HTR-8/SVneo (cell line): Measurements from ENCODE around the gene VNN1.
A peak's percentile ranks its signal among the peaks of the same experiment; 100 is the strongest.
"Not testable (repeated sequence)": the region's sequence is repeated elsewhere in the genome, so short reads cannot be mapped to it uniquely, and the experiment has no call there.

Experiments
- DNase-seq: peaks from one replicate; pipeline ENCODE4 v3.0.0; 2011; ENCODE audit warnings: low spot score, mixed read lengths; ENCODE audit not compliant: insufficient read length
- FAIRE-seq: peaks from 2 replicates; lab custom pipeline; 2011; peaks lifted over from hg19 to GRCh38; lab: Jason Lieb, UNC

The VNN1 gene

DNA sequence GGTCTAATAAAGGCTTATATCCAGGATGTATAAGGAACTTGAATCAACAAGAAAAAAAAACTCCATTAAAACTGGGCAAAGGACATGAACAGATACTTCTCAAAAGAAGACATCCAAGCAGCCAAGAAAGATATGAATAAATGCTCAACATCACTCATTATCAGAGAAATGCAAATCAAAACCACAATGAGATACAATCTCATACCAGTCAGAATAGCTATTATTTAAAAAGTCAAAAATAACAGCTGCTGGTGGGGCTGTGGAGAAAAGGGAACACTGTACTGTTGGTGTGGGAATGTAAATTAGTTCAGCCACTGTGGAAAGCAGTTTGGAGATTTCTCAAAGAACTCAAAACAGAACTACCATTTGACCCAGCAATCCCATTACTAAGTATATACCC is 34.8 kb downstream of the VNN1 start:
- DNase-seq, FAIRE-seq: not testable (repeated sequence)

DNA sequence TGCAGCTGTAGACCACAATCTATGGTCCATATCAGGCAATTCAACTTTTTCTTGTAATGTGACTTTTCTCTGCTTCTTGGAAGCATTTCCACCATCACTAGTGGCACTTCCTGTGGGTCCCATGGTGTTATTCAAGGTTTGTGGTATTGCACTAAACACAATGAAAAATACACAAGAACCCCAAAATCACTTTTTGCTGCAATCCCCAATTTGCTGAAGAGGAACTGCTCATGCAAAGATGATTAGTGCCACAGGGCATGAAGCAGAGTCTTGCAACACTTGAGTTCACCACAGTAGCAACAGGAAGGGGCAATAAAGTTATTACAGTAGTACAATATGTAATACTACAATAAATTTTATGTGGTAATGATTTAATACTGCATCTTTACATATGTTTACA is 38.1 kb downstream of the VNN1 start:
- FAIRE-seq (no peak), DNase-seq (no peak)

DNA sequence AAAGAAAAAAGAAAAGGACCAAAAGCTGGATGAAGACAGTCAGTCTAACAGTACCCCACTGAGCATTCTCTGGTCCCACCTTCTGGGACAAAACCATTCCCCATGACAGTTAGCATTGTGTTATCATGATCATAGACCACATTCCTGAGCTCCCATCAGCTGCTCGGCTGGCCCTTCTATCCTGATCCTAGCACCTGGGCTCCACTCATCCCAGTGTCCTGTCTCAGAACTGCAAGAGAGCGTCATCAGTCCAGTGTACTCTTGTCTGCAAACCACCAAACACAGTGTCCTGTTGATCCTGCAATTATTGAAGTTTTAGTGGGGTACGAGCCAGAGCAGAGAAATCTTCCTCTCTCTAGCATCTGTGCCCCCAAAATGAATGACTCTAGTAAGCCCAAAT is 38.9 kb downstream of the VNN1 start:
- FAIRE-seq (no peak), DNase-seq (no peak)

DNA sequence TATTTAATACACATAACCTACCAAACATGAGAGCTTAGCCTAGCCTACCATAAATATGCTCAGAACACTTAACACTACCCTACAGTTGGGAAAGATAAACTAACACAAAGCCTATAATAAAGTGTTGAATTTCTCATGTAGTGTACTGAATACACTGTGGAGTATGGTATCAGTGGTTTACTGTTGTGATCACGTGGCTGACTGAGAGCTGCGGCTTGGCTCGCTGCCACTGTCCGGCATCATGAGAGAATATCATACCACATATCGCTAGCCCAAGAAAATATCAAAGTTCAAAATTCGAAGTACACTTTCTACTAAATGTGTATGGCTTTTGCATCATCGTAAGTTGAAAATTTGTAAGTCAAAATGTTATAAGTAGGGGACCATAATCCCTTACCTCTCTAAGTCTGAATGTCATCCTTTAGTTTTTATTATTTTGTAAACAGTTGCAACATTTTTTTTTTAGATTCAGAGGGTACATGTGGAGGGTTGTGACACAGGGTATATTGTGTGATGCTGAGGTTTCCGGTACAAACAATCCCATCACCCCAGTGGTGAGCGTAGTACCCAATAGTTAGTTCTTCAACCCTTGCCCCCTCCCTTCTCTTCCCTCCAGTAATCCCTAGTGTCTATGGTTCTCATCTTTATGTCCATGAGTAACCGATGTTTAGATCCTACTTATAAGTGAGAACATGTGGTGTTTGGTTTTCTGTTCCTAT is 40.3 kb downstream of the VNN1 start:
- no peak for FAIRE-seq
- DNase-seq = no peak

DNA sequence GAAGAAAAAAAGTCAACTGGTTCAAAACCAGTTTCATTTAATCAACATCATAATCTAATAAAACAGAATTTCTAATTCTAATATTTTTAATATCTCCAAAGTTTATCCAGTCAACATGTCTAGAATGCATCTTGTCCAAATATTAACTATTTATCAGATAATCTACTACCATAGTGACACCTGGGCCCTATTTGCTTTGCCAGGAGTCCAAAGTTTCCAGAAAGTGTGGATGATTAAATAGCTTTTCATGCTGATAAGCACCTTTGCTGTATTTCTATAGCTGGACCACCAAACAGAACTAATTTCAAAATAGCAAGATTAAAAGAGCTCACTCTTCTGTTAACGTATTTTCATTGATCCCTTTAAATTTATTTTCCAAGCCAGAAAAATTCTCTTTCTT is 42.6 kb downstream of the VNN1 start:
- FAIRE-seq (no peak), DNase-seq (no peak)

DNA sequence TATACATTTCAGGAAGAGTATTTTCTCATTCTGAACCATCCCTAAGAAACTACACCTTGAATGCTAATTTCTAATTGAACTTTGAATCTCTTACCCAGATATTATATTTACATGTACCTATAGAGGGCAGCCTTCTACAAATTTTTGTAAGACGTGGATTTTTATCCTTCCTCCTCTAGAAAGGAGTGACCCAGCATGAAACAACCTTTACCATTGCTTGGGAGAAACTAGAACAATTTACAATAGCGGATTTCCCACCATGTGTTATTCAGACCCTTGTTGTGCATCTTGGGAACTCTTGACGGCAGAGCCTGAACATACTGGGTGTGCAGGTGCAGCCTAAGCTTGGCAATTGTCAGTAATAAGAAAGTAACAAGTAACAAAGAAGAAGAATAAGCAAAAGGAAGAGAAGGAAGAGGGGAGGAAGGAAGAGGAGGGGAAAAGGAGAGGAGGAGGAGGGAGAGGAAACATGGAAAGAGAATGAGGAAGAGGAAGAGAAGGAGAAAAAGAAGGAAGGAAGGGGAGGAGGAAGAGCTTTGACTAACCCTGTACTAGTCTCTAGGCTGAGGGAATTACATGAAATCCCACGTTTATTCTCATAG is 44.1 kb downstream of the VNN1 start:
- DNase-seq (peak; percentile 46), FAIRE-seq (no peak)

DNA sequence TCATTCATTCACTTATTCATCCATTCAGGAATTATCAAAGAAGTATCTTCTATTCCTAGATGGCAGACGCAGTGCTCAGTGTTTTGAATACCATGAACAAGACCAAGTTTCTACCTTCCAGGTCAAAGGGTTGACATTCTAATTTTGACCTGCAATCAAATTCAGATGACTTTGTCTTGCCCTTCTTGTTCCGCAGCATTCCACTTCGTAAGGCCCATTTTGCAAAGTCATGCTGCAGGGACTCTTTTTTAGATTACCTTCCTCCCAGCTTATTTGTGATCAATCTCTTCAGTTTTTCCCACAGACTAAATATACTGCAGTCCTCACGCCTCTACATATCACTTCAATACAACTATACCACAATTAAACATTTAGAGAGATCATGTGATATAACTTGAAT is 47.7 kb downstream of the VNN1 start:
- DNase-seq = no peak
- no peak for FAIRE-seq

DNA sequence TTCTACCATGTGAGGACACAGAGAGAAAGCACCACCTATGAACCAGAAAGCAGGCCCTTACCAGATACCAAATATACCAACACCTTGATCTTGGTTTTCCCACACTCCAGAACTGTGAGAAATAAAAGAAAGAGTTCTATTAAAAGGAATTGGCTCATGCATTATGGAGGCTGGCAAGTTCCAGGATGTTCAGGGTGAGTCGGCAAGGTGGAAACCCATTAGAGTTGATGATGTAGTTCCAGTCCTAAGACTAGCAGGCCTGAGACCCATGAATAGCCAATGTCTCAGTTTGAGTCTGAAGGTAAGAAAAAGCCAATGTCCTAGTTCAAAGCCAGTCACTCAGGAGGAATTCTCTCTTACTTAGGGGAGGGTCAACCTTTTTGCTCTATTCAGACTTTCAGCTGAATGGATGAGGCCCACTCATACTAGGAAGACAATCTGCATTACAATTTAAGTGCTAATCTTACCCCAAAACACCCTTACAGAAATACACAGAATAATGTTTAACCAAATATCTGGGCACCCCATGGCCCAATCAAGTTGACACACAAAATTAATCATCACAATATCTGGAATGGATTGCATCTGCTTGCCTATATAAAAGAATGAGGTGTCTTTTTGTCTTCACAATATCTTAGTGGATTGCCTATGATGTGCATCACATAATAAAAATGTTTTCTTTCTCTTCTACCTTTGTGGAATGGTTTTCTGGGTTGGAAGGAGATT is 49.4 kb downstream of the VNN1 start:
- no peak for DNase-seq
- no peak for FAIRE-seq

DNA sequence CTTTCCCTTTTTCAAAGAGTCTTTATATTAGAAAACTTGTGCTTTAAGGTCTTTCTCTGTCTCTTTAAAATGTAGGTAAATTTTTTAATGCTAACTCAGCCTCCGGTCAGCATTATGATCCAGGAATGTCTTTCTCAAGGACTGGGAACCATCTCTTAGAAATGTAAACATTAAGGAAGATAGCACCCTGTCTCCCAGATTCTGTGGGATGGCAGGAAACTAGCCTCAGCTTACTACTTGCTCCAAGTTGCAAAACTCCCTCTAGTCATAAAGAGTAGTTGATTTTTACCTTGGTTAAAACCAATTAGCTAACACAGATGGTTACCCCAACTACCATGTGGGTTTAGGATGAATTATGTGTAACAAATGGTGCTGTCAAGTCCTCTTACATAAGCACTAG is 50.2 kb downstream of the VNN1 start:
- DNase-seq (no peak), FAIRE-seq (no peak)

DNA sequence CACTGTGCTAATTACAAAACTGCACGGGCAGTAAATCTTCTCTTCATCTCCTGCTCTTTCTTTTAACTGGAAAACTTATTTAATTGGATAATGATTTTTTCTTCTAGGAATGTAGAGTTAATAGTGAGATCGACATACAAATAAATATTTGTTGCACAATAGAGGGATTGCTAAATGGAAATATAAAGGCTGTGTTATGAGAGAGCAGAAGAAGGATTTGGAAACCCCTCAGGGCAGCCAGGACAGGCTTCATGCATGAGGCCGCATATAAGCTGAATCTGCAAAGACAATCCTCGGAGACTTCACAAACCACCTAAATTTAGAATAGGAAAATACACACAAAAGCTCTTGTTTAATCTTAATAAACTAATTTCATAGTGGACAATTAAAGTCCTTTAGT is 51.9 kb downstream of the VNN1 start:
- FAIRE-seq (no peak), DNase-seq (no peak)

DNA sequence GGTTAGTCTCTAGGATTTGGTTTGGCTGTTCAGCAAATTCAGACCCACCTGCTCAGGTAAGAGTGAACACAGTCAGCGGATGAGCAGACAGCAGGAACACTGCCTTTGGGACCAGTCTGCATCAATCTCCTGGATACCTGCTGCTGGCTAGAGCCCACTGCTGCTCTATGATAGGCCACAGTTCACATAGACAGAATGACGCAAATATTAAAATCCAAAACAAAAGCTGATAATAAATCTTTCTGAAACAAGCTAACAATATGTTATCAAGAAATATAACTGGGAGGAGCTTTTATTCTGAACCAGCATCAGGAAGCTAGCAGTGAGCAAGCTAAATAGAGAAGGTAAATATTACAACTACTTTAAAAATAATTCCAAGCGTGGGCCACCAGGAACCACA is 54.8 kb downstream of the VNN1 start, which contains the start of gene TAAR1:
TAAR1 (minus strand) TSS at position 101 of the 400 bp plus-strand sequence. CDS start 13,179 bp downstream, outside the sequence.
- no peak for DNase-seq
- no peak for FAIRE-seq

DNA sequence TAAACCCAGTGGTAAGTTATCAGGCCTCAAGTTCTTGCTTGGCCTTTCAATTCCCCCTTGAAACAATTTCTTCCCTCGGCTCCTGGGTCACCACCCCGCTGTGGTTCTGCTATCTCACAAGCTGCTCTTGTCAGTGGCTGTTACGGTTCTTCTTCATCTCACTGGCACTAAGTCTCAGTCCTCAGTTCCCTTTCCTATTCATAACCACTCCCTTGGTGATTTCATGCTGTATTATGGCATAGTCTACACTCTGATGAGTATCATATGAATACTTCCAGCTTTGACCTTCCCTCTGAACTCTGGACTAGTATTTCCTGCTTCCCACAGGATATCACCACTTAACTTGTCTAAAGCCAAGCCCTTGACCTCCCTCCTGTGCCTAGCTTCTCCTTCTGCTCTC is 62.8 kb downstream of the VNN1 start:
- DNase-seq (no peak), FAIRE-seq (no peak)

DNA sequence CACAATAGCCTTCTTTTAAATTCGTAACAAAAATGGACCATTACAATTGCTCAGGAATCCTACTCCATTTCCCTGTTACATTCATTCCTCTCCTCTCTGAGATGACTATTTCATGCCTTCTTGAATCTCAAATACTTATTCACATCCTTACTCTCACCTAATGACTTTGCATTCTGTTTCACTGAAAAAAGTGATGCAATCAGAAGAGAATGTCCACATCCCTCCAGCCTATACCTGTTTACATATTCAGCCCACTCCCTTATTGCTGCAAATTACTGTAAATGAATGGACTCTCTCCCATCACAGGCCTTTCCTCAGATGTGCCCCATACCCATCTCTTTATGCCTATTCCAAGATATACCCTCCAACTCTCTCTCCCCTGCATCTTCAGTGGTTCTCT is 63.4 kb downstream of the VNN1 start:
- FAIRE-seq (no peak), DNase-seq (no peak)

DNA sequence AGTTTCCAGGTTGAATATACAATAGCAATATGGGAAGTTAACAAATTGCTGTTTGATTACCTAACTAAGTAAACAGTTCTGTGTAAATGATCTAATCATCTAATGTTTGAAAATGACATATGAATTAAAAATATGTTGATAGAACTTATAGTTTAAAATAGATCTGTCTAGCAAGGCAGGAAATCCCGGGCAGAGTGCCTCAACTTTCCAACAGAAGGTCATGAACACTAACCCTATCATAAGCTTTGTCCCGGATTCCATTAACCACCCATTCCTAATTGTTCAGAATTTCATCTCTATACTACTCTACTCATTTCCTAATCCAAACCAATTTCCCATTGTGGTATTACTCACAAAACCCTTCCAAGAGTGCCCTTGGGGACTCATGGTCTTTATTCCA is 65.0 kb downstream of the VNN1 start:
- no peak for DNase-seq
- no peak for FAIRE-seq

DNA sequence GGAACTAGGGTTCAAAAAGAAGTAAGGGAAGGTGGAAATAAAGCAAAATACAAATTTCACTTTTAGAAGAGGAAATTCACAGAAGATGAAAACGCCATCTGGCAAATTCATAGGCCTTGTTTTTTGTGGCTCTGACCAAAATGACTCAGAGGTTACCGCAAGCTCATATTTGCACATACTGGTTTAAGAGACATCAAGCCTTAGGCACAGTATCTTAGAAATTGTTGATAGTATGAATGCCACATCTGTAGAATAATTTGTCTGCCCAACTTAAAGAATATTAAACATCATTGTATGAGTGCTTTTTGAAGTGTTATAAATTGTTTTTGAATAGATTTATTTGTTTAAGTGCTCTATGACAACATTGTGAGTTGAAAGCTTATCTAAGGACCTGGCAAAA is 65.5 kb downstream of the VNN1 start:
- FAIRE-seq (no peak), DNase-seq (no peak)

DNA sequence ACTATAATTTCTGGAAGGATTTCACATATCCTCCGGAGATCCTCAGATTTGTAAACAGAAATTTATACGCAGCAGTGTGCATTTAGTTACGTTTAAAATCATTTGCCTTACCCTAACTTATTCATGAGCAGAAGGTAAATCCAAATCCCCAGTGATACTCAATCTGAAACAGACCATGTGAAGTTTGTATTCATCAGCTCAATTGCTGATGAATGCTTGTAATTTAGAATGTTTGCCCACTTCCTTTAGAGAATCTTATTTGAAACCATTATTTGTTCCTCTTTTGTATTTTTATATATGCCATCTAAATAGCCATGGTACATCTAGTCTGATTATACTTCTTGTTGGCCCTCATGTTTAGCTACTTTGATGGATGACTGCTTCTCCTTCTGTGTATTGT is 70.3 kb downstream of the VNN1 start:
- DNase-seq = no peak

DNA sequence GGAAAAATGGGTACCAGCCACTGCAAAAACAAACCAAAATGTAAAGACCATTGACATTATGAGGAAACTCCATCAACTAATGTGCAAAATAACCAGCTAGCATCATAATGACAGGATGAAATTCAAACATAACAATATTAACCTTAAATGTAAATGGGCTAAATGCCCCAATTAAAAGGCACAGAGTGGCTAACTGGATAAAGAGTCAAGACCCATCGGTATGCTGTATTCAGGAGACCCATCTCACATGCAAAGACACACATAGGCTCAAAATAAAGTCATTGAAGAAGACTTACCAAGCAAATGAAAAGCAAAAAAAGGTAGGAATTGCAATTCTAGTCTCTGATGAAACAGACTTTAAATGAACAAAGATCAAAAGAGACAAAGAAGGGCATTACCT is 76.7 kb downstream of the VNN1 start:
- FAIRE-seq, DNase-seq: not testable (repeated sequence)

More for the DNA sequence above, 70.3 kb downstream of the VNN1 start:
- no peak for FAIRE-seq

DNA sequence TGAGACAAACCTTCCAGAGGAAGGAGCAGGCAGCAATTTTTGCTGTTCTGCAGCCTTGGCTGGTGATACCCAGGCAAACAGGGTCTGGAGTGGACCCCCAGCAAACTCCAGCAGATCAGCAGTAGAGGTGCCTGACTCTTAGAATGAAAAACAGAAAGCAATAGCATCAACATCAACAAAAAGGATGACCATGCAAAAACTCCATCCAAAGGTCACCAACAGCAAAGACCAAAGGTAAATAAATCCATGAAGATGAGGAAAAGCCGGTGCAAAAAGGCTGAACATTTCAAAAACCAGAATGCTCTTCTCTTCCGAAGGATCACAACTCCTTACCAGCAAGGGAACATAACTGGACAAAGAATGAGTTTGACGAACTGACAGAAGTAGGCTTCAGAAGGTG is 77.9 kb downstream of the VNN1 start:
- DNase-seq, FAIRE-seq: not testable (repeated sequence)

DNA sequence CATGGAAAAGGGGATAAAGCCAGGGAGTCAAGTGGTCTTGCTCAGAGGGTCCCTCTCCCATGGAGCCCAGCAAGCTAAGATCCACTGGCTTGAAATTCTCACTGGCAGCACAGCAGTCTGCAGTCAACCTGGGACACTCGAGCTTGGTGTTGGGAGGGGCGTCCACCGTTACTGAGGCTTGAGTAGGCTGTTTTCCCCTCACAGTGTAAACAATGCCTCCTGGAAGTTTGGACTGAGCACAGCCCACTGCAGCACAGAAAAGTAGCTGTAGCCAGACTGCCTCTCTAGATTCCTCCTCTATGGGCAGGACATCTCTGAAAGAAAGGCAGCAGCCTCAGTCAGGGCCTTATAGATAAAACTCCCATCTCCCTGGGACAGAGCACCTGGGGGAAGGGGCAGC is 78.6 kb downstream of the VNN1 start:
- not testable (repeated sequence) for FAIRE-seq, DNase-seq

DNA sequence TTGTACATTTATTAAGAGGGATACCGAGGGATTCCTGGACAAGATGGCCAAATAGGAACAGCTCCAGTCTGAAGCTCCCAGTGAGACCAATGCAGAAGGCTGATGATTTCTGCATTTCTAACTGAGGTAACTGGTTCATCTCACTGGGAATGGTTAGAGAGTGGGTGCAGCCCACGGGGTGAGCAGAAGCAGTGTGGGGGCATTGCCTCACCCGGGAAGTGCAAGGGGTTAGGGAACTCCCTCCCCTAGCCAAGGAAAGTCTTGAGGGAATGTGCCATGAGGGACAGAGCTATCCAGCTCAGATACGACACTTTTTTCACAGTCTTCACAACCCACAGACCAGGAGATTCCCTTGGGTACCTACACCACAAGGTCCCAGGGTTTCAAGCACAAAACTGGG is 79.1 kb downstream of the VNN1 start:
- no peak for DNase-seq
- no peak for FAIRE-seq

DNA sequence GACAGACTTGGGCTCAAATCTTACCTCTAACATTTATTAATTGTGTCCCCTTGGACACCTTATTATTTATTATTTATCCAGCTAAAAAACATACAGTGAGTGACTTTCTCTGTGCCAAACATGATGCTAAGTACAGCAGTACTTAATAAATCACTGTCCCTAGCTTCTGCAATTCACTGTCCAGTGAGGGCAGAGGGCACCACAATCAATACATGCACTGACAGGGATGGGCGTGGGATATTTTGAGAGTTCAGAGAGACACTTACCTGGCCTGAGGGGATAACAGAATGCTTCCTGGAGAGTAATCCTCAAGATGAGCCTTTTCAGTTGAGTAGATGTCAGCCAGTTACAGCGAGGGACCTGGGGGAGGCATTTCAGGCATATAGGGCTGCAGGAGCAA is 80.5 kb downstream of the VNN1 start:
- DNase-seq (no peak), FAIRE-seq (no peak)
